ENCODE data around the gene LRRC1.

- no peak for TF ChIP-seq CTCF (IDR thresholded peaks at IDR 0.05)
- TF ChIP-seq POLR2AphosphoS5 (IDR thresholded peaks at IDR 0.05): no peak
- TF ChIP-seq EP300 (IDR thresholded peaks at IDR 0.05): no peak
Measured at GRCh38 chr6:53828215-53828614, 33.4 kb downstream of the LRRC1 start.

All from esophagus muscularis mucosa (tissue), 4 donors.